ENCODE data around the gene SGSM2.
A peak's percentile ranks its signal among the peaks of the same experiment; 100 is the strongest.
"Not testable (repeated sequence)": the region's sequence is repeated elsewhere in the genome, so short reads cannot be mapped to it uniquely, and the experiment has no call there.

SGSM2 gene

GRCh38 chr17:2336852-2337543, at the start of gene SGSM2:
TSS of gene SGSM2 (plus strand) at chr17:2337501. CDS start at chr17:2337689, 188 bp downstream.
- peak; percentile 58 to 77 for DNase-seq

- no peak for DNase-seq
Observed at GRCh38 chr17:2289878-2290478, 47.3 kb upstream of the SGSM2 start.

- no peak for DNase-seq
Observed at GRCh38 chr17:2292100-2292499, 45.2 kb upstream of the SGSM2 start.

GRCh38 chr17:2295575-2295974, 41.7 kb upstream of the SGSM2 start:
- no peak for DNase-seq

- DNase-seq, result no peak
Observed at GRCh38 chr17:2297023-2297422, 40.3 kb upstream of the SGSM2 start.

GRCh38 chr17:2299136-2299535, 38.2 kb upstream of the SGSM2 start:
- DNase-seq, result no peak

GRCh38 chr17:2299756-2300155, 37.5 kb upstream of the SGSM2 start:
- no peak for DNase-seq

- DNase-seq, result no peak
Observed at GRCh38 chr17:2302778-2303203, 34.5 kb upstream of the SGSM2 start.

- DNase-seq, result peak; percentile 85 to 86
Observed at GRCh38 chr17:2303204-2304188, 33.8 kb upstream of the SGSM2 start, which contains the start of the genes SMG6 and SRR. TSS of gene SMG6 (minus strand) at chr17:2303785. CDS start at chr17:2303720, 65 bp downstream. TSS of gene SRR (plus strand) at chr17:2303950. CDS start at chr17:2315561, 11,611 bp downstream.

GRCh38 chr17:2304931-2305330, 32.4 kb upstream of the SGSM2 start:
- DNase-seq, result no peak

GRCh38 chr17:2309338-2310154, 27.8 kb upstream of the SGSM2 start:
- no peak for DNase-seq

- no peak for DNase-seq
Observed at GRCh38 chr17:2312736-2313135, 24.6 kb upstream of the SGSM2 start.

- not testable (repeated sequence) for DNase-seq
Observed at GRCh38 chr17:2316916-2317205, 20.4 kb upstream of the SGSM2 start.

- DNase-seq, result no peak
Observed at GRCh38 chr17:2317796-2318195, 19.5 kb upstream of the SGSM2 start.

- DNase-seq, result no peak
Observed at GRCh38 chr17:2319051-2319450, 18.2 kb upstream of the SGSM2 start.

- no peak for DNase-seq
Observed at GRCh38 chr17:2321399-2321798, 15.9 kb upstream of the SGSM2 start.

GRCh38 chr17:2323629-2324314, 13.5 kb upstream of the SGSM2 start:
- DNase-seq, result no peak

GRCh38 chr17:2331303-2331702, 6.0 kb upstream of the SGSM2 start:
- DNase-seq, result no peak

- DNase-seq, result no peak
Observed at GRCh38 chr17:2335726-2336214, 1.5 kb upstream of the SGSM2 start.

GRCh38 chr17:2336215-2336851, 968 bp upstream of the SGSM2 start, which contains the start of gene TSR1:
TSS of gene TSR1 (minus strand) at chr17:2336457. CDS start at chr17:2336427, 30 bp downstream.
- peak; percentile 84 to 88 for DNase-seq

All from NCI-H1930 (cell line).